GM12892 (cell line): ENCODE measurements around the gene UPK3A.
"Not testable (repeated sequence)": the region's sequence is repeated elsewhere in the genome, so short reads cannot be mapped to it uniquely, and the experiment has no call there.

Experiments
- DNase-seq: peaks from one replicate; pipeline ENCODE4 v3.0.0; 2011; ENCODE audit not compliant: insufficient read length
- FAIRE-seq: peaks from 2 replicates; lab custom pipeline; 2011; peaks lifted over from hg19 to GRCh38; lab: Jason Lieb, UNC
- POLR2A ChIP-seq: IDR thresholded peaks from 2 replicates; pipeline ENCODE4 v1.6.1; 2011; ENCODE audit warnings: low read depth, low read length, control low read depth
- POLR2AphosphoS5 ChIP-seq: IDR thresholded peaks from 2 replicates; pipeline ENCODE4 v1.6.1; 2011; ENCODE audit warnings: low read depth, low read length, control low read depth
- TAF1 ChIP-seq: IDR thresholded peaks from 2 replicates; pipeline ENCODE4 v1.6.1; 2011; ENCODE audit warnings: low read depth, mild to moderate bottlenecking, control low read depth, low read length, borderline replicate concordance

The UPK3A gene

DNA sequence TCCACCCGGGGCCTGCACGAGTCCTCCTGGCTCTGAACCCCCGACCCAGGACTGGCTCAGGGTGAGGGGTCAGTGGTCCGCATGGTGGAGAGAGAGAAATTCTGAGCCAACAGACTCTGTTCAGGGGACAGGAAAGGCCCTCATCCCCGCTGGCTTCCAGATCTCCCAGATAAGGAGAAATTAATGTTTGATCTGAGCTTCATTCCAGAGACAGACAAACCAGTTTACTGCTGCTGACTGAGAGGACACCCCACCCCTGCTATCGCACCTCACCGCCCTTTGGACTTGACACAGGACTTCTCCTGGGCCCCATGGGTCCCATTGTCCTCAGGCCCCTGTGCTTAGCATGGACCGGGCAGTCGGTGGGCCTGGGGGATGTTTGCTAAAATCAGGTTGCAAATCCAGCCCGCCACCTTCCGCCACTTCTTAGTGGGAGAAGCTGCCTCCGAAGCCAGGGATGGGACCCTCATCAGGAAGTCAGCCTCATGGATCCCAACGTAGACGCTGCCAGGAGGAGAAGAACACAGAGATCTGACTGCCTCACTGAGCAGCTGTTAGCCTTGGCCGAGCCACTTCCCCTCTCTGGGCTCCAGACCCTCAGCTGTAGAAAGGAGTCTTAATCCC, 11.2 kb upstream of the UPK3A start:
- DNase-seq (no peak), FAIRE-seq (no peak)
- TF ChIP-seq POLR2AphosphoS5: no peak
- no peak for TF ChIP-seq POLR2A
- no peak for TF ChIP-seq TAF1

DNA sequence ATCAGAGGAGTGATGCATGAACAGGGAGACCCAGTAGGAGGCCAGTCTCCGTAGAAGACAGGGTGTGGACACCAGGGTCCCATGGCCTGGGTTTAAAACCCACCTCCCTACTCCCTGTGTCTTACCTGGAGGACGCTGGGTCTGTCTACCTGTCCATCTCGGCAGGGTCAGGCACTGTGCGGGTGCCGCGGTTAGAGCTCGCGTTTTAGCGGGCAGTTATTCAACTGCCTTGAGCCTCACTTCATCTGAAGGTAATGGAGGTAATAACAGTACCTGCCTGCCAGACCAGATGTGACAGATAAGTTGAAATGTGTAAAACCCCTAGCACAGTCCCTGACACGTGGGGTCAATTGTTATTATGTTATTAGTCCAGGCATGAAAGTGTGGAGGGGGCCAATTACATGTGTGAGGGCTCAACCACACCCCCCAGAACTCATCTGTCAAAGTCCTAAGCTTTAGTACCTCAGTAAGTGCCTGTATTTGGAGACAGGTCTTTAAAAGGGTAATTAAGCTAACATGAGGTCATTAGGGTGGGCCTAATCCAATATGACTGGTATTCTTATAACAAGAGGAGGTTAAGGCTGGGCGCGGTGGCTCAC, 8.1 kb upstream of the UPK3A start:
- FAIRE-seq (no peak), DNase-seq (no peak)
- TF ChIP-seq TAF1 (no peak), POLR2A (no peak), POLR2AphosphoS5 (no peak)

DNA sequence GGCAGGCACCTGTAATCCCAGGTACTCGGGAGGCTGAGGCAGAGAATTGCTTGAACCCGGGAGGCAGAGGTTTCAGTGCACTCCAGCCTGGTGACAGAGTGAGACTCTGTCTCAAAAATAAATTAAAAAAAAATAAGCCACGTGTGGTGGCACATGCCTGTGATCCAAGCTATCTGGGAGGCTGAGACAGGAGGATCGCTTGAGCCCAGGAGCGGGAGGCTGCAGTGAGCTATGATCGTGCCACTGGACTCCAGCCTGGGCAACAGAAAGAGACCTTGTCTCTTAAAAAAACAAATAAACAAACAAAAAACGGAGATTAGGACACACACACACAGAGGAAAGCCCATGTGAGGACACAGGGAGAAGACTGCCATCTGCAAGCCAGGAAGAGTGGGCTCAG, 7.0 kb upstream of the UPK3A start:
- DNase-seq, FAIRE-seq: not testable (repeated sequence)

DNA sequence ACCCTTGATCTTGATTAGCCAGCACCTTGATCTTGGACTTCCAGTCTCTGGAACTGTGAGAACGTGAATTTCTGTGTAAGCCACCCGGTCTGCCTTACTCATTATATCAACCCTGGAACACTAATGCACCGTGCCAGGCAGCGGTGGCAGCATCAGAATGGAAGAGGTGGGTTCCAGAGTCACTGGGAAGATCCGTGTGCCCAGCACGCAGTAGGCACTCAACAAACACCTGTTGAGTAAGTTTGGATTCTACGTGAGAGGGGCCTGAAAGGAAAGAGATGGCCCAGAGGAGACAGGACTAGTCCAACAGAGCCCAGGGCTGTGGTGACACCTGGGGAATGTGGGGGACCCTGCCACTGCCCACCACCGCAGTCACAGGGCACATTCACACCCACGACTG, 6.6 kb upstream of the UPK3A start:
- no peak for DNase-seq
- no peak for FAIRE-seq
- no peak for TF ChIP-seq POLR2A
- no peak for TF ChIP-seq POLR2AphosphoS5
- no peak for TF ChIP-seq TAF1

DNA sequence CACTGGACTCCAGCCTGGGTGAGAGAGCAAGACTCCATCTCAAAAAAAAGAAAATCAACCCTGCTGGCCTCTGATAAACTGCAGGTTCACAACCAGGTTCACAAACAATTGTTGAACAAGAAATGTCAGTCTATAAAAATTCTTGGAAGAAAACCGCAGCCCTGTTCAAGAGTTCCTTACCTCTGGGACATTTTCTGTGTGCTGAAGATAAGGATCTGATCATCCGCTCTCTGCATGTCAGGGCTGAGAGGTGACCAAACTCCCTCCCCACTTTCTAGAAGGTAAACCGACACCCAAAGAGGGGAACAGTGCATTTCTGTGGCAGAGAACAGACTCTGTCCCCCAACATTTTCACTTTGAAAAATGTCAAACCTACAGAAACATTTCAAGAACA, 4.2 kb upstream of the UPK3A start:
- DNase-seq: no peak
- FAIRE-seq: no peak
- no peak for TF ChIP-seq POLR2A
- no peak for TF ChIP-seq POLR2AphosphoS5
- no peak for TF ChIP-seq TAF1

DNA sequence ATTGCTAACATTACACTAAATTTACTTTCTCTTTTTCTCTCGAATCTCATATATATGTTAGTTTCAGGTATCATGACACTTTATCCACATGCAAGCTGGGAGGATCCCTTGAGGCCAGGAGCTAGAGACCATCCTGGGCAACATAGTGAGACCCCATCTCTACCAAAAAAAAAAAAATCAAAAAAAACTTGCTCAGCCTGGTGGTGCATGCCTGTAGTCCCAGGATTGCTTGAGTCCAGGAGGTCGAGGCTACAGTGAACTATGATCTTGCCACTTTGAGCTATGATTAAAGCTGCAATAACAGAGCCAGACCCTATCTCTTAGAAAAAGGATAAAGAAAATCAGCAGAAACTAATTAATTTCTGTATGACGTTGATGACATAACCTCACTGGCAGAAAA, 3.7 kb upstream of the UPK3A start:
- no peak for TF ChIP-seq POLR2AphosphoS5
- FAIRE-seq (no peak), DNase-seq (no peak)

DNA sequence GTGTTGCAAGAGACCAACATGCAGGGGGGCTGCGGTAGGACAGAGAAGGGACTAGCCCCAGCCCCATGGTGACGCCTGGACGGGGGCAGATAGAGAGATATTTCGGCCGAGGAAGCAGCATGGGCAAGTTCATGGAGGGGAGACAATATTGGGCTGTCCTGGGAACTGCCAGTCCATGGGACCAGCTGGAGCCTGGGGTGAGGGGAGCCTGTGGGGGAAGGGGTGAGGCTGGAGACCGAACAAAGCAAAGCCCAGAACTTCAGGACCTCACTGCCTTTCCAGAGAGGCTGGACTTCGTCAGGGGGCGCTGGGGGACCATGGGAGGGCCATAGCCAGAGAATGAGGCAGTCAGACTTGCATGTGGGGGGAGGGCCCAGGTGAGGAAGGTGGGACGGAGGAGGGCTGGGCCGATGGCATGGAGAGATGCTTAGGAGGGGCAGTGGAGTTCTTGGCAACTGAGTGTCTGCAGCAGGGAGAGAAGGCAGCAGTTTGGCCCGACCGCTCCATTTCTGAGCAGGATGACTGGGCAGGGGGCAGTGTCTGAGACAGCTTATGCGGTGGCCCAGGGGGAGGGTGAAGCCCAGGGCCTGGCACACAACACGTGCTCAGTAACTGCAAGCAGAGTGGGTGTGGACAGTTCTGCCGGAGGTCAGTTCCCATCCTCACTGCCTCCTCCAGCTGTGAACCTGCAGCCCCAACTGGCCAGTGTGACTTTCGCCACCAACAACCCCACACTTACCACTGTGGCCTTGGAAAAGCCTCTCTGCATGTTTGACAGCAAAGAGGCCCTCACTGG, 712 bp downstream of the UPK3A start:
- FAIRE-seq: no peak
- DNase-seq: no peak
- TF ChIP-seq POLR2A: no peak
- TF ChIP-seq TAF1: no peak

DNA sequence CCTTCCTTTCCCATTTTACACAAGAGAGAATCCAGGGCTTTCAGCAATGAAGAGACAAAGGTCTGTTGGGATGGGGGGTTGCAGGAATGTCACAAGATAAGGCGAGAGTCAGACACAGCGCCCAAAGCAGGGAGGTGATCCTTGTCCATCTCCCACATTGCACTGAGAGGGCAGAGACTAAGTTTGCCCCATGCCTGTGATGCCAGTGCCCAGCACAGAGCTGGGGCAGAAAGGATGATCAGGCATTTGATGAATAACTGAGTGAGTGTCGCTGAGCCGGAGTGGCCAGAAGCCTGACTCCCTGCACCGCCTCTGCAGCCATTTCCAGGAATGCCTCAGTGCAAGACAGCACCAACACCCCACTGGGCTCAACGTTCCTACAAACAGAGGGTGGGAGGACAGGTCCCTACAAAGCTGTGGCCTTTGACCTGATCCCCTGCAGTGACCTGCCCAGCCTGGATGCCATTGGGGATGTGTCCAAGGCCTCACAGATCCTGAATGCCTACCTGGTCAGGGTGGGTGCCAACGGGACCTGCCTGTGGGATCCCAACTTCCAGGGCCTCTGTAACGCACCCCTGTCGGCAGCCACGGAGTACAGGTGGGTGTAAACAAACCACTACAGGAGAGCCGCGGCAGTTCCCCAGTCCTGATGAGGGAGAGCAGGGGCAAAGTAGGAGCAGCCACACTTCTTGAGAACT, 2.3 kb downstream of the UPK3A start:
- TF ChIP-seq TAF1 (no peak), POLR2AphosphoS5 (no peak)
- FAIRE-seq: no peak

DNA sequence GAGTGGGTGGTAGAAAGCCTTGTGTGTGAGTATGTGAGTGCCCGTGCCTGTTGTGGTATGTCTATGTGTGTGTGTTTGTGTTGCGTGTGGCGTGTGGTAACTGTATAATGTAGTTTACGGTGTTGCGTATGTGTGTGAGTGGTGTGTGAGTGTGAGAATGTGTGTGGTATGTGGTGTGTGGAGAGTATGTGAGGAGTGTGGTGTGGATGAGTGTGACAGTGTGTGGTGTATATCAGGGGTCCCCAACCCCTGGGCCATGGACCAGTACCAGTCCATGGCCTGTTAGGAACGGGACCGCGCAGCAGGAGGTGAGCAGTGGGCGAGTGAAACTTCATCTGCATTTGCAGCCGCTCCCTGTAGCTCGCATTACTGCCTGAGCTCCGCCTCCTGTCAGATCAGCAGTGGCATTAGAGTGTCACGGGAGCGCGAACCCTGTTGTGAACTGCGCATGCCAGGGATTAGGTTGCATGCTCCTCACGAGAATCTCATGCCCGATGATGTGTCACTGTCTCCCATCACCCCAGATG, 5.7 kb downstream of the UPK3A start:
- DNase-seq (no peak), FAIRE-seq (no peak)
- no peak for TF ChIP-seq POLR2A
- no peak for TF ChIP-seq TAF1
- no peak for TF ChIP-seq POLR2AphosphoS5

More for the DNA sequence above, 2.3 kb downstream of the UPK3A start:
- DNase-seq: no peak

DNA sequence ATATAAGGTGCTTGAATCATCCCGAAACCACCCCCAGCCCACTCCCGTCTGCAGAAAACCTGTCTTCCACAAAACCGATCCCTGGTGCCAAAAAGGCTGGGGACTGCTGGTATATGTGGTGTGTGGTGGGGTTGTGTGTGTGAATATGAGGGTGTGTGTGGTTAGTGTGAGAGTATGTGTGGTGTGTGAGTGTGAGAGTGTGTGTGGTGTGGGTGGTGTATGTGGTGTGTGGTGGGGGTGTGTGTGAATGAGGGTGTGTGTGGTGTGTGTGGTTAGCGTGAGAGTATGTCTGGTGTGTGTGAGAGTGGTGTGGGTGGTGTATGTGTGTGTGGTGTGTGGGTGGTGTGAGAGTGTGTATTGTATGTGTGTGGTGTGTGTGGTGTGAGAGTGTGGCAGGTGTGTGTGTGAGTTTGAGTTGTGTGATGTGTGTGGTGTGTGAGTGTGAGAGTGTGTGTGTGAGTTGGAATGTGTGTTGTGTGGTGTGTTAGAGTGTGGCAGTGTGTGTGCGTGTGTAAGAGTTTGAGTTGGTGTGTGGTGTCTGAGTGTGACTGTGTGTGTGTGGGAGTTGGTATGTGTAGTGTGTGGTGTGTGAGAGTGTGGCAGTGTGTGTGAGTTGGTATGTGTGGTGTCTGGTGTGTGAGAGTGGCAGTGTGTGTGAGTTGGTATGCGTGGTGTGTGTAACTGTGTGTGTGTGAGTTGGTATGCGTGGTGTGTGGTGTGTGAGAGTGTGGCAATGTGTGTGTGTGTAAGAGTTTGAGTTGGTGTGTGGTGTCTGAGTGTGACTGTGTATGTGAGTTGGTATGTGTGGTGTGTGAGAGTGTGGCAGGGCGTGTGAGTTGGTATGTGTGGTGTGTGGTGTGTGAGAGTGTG, 6.5 kb downstream of the UPK3A start:
- peak; percentile 67 for FAIRE-seq
- TF ChIP-seq TAF1 (no peak), POLR2AphosphoS5 (no peak), POLR2A (no peak)
- DNase-seq: no peak

DNA sequence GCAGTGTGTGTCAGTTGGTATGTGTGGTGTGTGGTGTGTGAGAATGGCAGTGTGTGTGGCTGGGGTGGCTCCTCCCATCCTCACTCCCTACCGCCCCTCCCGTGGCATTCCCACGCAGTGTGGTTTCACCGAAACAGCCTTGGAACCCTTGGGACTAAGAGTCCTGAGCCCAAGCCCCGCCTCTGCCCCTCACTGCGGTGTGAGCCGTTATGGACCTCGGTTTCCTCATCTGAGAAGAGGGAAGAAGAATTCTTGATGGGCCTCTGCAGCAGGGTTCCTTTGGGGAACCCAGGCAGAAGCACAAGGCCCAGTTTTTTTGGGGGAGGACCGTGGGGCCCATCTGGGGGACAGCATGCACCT, 7.2 kb downstream of the UPK3A start:
- FAIRE-seq (no peak), DNase-seq (no peak)

More for the DNA sequence above, 7.2 kb downstream of the UPK3A start:
- TF ChIP-seq TAF1 (no peak), POLR2AphosphoS5 (no peak)
